Measurements from ENCODE around the gene PTPRE. TPM values are rescaled to one million over a fixed set of nuclear protein-coding genes. Genes with fewer than 3 reads are reported as not detected.

The PTPRE gene
- total and polyA plus RNA-seq, 10 of the 15 experiments (the other 5 are each of a cell fraction or from before 2014, with no cell fraction given), result 2.9 to 7.6 (median 5.8) TPM

DNA sequence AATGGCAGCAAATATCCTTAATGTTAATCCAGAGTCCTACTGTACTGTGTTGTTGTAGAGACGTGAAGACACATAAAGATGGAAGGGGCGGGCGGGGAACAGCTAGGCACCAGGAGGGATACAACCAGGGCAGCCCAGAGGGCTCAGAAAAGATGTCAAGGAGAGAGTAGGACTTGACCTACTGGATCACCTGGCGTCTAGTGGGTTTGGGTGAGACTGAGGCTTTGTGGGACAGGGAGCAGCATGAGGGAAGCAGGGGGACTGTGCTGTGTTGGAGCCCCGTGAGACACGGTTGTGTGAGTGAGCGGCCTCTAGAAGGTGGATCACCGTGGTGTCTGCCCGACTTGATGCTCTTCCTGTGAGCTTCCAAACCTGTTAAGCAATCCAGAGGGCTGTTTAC lies 68.0 kb downstream of the PTPRE start:
- no peak overlapping the region for H3K27ac ChIP-seq (ENCODE audit: control insufficient read depth, insufficient read depth)
- POLR2A ChIA-PET, result no interaction called here
- H3K79me2 ChIP-seq (ENCODE audit: control insufficient read depth, insufficient read depth, low read length), result no peaks in the 10 kb centered on the region
- RAD21 ChIA-PET (ENCODE audit: unreplicated experiment), result no interaction called here
- H2AFZ ChIP-seq (ENCODE audit: control insufficient read depth, low read depth, low read length), result no peak overlapping the region
- H3K4me2 ChIP-seq (ENCODE audit: control insufficient read depth, insufficient read depth), result no peak overlapping the region
- TF ChIP-seq CHD2 (IDR thresholded peaks at IDR 0.05; ENCODE audit: borderline replicate concordance, low read depth, low read length) (no peak), SUZ12 (IDR thresholded peaks at IDR 0.05; ENCODE audit: unreplicated experiment) (no peak), EP300 (IDR thresholded peaks at IDR 0.05; ENCODE audit: borderline replicate concordance in 1 of 2, control insufficient read depth in 1 of 2, low read depth in 2 of 2, low read length in 2 of 2) (no peak), CBX3 (IDR thresholded peaks at IDR 0.05; ENCODE audit: borderline replicate concordance, low read depth) (no peak)
- TF ChIP-seq, protein P1, sequence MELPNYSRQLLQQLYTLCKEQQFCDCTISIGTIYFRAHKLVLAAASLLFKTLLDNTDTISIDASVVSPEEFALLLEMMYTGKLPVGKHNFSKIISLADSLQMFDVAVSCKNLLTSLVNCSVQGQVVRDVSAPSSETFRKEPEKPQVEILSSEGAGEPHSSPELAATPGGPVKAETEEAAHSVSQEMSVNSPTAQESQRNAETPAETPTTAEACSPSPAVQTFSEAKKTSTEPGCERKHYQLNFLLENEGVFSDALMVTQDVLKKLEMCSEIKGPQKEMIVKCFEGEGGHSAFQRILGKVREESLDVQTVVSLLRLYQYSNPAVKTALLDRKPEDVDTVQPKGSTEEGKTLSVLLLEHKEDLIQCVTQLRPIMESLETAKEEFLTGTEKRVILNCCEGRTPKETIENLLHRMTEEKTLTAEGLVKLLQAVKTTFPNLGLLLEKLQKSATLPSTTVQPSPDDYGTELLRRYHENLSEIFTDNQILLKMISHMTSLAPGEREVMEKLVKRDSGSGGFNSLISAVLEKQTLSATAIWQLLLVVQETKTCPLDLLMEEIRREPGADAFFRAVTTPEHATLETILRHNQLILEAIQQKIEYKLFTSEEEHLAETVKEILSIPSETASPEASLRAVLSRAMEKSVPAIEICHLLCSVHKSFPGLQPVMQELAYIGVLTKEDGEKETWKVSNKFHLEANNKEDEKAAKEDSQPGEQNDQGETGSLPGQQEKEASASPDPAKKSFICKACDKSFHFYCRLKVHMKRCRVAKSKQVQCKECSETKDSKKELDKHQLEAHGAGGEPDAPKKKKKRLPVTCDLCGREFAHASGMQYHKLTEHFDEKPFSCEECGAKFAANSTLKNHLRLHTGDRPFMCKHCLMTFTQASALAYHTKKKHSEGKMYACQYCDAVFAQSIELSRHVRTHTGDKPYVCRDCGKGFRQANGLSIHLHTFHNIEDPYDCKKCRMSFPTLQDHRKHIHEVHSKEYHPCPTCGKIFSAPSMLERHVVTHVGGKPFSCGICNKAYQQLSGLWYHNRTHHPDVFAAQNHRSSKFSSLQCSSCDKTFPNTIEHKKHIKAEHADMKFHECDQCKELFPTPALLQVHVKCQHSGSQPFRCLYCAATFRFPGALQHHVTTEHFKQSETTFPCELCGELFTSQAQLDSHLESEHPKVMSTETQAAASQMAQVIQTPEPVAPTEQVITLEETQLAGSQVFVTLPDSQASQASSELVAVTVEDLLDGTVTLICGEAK (IDR thresholded peaks at IDR 0.05; ENCODE audit: borderline replicate concordance), result no peak
- TF ChIP-seq, protein P2, sequence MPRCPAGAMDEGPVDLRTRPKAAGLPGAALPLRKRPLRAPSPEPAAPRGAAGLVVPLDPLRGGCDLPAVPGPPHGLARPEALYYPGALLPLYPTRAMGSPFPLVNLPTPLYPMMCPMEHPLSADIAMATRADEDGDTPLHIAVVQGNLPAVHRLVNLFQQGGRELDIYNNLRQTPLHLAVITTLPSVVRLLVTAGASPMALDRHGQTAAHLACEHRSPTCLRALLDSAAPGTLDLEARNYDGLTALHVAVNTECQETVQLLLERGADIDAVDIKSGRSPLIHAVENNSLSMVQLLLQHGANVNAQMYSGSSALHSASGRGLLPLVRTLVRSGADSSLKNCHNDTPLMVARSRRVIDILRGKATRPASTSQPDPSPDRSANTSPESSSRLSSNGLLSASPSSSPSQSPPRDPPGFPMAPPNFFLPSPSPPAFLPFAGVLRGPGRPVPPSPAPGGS (IDR thresholded peaks at IDR 0.05; ENCODE audit: borderline replicate concordance, insufficient read depth, low read depth, low read length, poor library complexity, severe bottlenecking), result no peak
- ATAC-seq, result no peak
- no peaks in the 10 kb centered on the region for H3K4me1 ChIP-seq (ENCODE audit: control insufficient read depth, insufficient read depth, low read length)
- no peak for FAIRE-seq
- SMC1A ChIA-PET (ENCODE audit: uncharacterized antibody, unreplicated experiment), result no interaction called here
- intact Hi-C loops (cut with micrococcal nuclease; ENCODE audit: unreplicated experiment), result no loop called here
- no TSS peak for BruUV-seq (replicated peaks)
- in situ Hi-C loops (cut with MboI), result no loop called here
- H3K36me3 ChIP-seq (ENCODE audit: control insufficient read depth in 2 of 2, insufficient read depth in 2 of 2, low read length in 1 of 2), result no peaks in the 10 kb centered on the region
- H3K4me3 ChIP-seq, result no peak overlapping the region
- WGBS (ENCODE audit: insufficient coverage, insufficient replicate concordance, low lambda C conversion rate, missing lambda C conversion rate), result 16% methylated on average over 8 of the region's 9 CpGs
- no peak for DNase-seq (ENCODE audit: low read depth, low spot score)
- no peaks in the 10 kb centered on the region for H4K20me1 ChIP-seq (ENCODE audit: control insufficient read depth, insufficient read depth)
- no peaks in the 10 kb centered on the region for H3K9me3 ChIP-seq (replicated peaks; ENCODE audit: control insufficient read depth, insufficient read depth, low read length)
- no peak overlapping the region for H3K9ac ChIP-seq (ENCODE audit: control insufficient read depth, insufficient read depth, low read length)
- H3K27me3 ChIP-seq (replicated peaks in 1 of 2; ENCODE audit: control insufficient read depth in 2 of 2, insufficient read depth in 2 of 2, low read length in 1 of 2), result peaks cover 0 to 2% of the 10 kb centered on the region in 2 experiments; a peak in 1 of 4 replicates
- CTCF ChIA-PET, result no interaction called here
